Stimulated activated CD4-positive, alpha-beta T cell treated with anti-CD3 and anti-CD28 coated beads, Interleukin-4, amount 100 ng/mL, for 24 hours (primary cell): ENCODE results near the gene ARX.

Experiments
- DNase-seq: peaks from one replicate; pipeline ENCODE4 v3.0.0-alpha.2; 2020

The ARX gene

DNA sequence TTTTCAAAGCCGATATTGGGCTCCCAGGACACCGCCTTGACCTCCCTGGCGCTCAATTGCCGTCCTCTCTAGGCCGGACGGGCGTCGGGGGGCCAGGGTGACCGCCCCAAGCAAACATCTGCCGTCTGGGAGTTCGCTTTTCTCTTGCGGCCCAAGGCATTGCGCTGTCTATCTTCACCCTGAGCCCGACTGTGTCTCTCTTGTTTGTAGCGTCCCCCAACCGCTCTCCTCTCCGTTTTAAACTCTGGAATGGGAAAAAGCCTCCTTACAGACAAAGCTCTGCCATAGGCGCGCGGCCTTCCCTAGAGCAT lies 551 bp upstream of the ARX start:
- no peak for DNase-seq

DNA sequence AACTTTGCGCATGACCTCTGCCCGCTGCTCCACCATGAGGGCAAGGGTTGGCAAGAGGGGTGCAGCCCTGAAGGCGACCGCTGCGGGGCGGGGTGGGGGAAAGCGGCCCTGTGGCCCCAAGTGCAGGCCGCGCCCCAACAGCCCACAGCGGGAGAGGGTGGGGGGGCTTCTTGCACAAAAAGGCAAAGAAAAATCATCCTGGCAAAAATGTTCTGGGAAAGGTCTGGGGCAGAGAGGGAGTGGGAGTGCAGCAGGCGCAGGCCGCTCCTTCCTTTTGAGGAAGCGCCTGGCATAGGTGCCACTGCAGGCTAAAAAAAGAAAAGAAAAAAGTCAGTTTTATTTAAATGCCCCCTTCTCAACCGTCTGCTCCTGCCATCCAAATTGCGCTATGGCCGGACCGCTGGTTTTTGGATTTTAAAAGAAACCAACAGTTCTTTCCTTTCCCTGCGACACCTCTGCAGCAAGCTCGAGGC lies 1.4 kb downstream of the ARX start:
- DNase-seq = no peak

DNA sequence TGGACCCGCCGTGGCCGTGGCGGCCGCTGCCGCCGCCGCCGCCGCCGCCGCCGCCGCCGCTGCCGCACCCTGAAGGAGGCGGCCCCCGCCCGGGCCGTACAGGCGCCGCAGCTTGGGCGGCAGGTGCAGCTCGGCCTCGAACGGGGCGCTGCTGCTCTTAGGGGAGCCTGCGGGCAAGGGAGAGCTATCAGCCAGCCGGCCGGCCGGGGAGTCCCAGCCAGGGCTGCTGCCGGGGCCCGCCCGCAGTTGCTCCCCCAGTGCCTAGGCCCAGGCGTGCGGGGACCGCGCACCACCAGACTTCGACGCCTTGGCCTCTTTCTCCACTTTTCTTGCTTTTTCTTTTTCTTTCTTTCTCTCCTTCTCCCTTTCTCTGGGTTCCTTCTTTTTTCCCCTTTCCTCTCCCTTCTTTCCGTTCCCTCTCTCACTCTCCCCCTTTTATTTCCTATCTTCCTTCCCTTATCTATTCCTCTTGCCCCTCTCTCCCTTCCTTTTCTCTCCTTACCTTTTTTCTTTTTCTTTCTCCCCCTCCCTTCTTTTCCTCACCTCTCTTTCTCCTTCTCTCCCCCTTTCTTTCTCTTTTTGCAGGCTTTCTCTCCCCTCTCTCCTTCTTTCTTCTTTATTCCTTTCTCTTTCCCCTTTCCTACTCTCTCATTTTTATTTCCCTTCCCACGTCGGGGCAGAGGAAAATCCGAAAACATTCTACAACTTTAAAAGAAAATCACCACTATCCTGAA lies 2.0 kb downstream of the ARX start:
- no peak for DNase-seq

DNA sequence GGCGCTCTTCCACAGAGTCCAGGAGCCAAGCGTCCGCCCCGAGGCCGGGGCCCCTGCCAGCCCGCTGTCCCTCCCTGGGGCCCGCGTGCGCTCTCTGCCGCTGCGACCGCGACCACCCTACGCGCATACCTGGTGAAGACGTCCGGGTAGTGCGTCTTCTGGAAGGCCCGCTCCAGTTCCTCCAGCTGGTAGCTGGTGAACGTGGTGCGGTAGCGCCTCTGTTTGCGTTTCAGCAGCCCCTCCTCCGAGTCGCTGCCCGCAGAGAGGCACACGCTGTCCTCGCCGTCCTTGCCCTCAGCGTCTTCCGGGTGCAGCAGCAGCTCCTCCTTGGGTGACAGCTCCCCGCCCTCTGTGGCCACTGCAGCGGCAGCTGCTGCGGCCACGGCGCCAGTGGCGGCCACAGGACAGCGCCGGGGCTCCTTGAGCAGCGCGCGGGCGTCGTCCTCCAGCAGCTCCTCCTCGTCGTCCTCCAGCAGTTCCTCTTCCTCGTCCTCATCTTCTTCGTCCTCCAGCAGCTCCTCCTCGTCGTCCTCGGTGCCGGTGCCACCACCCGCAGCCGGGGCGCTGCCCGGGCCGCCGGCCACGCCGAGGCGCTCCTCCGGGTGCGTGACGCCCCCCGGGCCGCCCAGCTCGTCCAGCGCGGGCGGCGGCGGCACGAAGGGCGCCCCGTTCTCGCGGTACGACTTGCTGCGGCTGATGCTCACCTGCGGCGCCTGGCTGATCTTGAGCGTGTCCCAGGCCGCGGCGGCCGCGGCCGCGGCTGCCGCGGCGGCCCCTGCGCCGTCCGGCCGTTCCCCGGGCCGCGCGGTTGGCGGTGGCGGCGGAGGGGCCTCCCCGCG lies 2.8 kb downstream of the ARX start:
- no peak for DNase-seq

DNA sequence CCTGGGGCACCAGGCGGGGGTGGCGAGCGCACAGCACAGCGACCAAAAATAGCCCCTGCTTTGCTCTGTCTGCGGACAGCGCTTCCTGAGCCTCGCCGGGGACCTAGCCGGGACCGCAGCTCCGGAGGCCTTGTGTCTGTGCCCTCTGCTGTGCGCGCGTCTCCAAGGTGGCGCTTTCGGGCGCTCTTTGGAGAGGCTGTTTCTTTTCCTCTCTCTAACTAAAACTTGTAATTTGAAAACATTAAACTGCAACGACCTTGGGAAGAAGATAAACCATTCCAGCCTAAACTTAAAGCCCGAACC lies 3.4 kb downstream of the ARX start:
- no peak for DNase-seq

DNA sequence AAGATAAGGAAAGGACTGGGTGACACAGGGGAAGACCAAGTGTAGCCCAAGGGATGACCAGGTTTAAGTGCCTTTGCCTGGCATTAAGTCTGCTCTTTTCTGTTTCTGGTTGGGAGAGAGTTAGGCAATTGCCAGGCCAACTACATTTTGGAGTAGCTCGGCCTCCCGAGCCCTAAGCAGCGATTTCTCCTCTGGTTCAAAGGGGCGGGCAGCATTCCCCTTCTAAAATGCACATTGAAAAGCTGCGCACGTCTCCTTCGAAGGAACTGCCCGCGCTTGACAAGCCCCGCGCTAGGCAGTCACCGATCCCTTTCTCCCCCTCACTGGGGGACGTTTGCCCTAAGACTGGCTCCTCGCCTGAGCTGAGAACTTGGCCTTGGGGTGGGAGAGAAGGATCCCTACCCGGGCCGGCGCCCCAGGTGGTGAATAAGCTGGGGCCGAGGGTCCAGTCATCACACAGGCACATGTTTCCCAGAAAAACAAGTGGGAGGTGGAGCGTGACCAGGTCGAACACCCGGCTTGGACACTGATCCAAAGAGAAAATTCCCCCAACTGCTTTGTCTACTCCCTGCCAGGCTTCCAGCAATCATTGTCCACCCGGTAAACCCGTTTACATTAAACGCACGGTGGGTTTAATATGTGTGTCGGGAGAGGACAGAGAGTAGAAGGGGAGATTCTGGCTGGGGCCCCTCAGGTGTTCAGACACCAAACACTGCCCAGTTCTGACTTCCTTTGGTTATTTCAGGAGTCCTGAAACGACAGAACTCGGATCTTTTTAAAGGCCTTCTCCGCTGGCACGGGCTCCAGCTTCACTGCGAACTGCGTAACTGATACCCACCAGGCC lies 4.0 kb downstream of the ARX start:
- no peak for DNase-seq

DNA sequence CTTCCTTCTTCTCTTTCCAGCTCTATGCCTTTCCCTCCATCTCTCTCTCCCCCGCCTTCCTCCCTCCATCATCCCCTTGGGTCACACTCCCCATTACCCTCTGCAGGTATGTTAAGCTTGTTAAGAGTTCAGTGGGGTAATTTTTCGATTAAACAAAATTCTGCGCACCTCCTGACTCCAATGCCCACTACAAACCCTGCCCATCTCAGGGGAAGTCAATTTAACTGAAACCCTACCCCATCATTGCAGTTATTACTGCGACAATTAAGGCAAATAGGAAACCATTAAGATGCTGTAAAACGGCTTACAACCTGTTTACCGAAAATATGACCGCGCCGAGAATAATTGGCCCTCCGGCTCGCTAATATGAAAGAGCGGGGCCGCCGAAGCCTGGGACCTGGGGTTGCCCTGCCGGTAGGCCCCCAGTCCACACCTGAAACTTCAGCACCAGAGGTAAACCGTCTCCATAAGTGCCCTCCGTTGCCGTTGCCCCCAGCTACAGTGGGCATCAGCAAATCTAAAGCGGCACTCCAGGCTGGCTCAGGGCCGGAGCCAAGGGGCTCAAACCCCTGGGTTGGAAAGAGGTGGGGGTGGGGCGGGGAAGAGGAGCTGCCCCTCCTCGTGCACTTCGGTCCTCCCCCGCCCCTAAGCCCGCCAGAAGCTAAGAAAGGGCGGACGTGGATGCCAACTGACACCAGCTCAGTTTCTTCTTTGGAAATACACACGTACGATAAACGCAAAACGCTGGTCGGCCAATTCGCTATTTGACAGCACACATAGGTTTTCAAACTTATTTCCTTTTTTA lies 4.8 kb downstream of the ARX start:
- no peak for DNase-seq

DNA sequence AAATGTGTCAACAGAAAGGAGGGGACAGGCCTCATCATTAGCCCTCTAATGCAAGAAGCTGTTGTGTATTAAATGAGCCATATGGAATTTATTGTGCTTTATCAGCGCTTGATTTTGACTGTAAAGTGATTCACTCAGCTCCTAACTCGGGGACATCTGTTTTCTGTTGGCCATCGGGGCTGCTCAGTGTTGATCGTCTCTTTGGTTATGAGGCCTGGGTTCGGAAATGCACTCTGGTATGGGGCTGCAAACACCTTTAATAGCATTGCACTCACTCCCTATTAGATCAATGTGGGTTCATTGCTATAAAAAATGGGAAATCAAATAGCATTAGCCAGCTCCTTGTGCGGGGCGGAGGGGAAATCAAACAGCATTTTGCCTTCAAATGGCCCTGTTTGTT lies 6.4 kb downstream of the ARX start:
- DNase-seq = no peak

DNA sequence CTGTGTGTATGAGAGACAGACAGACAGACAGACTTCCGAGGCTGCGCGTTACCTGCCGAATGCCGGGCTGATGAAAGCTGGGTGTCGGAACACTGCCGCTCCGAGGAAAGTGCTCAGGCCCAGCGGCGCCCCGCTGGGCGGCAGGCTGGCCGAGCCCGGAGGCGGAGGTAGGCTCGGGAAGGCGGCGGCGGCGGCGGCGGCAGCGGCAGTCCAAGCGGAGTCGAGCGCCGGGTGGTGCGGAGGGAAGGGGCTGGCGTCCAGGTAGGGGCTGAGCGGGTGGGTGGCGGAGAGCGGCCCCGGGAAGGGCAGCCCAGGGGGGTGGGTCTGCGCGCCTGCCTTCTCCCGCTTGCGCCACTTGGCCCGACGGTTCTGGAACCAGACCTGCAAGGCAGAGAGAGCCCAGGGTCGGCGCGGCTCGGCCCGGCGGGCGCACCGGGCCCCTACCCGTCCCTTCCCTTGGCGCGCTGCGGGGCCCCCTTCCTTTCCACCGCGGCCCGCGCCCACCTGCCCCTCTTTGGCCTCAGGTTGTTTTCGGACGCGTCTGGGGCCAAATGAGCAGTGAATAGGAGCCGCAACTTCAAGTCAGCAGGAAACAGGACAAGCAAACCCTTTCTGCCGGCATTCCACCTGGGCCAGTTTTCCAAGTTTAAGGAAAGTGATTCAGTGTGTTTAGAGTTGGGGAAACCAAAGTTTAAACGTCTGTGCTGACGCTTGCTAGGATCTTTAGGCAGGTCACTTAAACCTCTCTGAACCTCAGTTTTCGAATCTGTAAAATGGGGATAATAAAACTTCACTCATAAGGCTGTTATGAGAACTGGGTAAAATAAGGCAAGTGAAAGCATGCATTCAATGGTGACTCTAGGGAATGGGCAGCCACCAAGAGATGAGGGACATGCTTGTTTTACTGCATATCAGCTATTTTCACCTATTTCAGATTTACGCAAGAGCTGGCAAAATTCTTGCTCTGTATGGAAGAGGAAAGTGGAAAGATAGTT lies 8.4 kb downstream of the ARX start:
- no peak for DNase-seq

DNA sequence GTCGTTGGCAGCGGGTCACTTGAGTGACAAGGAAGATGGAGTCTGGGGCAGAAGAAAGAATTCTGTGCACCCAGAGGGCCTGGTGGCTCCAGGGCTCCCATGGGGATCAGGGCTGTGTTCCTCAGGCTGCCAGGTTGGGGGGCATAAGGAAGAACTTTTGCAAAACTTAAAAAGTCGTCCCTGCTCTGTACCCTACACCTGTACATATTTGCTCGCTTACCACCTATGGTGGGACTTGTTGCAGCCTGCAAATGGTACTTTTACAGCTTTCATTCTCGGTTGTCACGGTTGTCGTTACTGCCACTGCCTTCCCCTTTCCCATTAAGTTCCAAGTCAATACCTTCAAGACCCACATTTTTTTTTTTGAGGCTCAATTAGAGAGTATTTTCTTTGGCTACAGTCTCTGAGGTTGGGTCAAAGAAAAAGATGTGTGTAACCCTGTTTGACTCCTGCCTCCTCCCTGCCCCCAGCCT lies 9.1 kb downstream of the ARX start:
- no peak for DNase-seq

DNA sequence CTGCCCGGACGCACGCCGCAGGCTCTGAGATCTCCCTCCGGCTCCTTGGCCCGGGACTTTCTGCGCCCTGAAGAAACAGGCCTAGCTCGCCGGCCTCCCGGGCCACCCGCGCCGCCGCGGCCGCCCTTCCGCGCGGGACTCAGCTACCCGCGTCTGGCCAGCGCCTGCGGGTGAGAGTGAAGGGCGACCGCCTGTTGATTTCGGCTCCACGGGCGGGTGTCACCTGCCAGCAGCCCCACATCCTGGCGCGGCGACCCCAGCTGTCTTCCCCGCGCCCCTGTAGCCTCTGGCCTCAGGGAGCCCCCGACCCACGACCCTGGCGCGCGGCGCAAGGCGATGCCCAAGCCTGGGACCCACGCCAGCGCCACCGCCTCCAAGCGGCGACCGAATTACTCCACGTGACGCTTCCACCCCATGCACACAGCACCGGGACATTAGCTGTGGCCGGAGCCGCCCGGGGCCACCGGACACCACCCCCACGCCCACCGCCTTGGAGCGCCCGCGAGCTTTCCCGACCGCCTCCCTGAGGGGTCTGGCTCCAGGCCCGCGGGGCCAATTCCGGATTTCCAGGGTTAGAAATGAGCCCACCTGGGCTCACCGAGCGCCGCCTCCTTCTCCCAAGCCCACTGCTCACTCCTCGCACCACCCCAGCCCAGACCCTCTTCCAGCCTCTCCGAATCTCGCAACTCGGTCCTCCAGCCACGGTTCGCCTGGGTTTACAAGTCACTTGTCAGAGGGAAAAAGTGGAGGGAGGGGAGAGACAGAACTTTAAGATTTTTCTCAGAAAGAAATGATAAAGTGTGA lies 10.2 kb downstream of the ARX start:
- no peak for DNase-seq

DNA sequence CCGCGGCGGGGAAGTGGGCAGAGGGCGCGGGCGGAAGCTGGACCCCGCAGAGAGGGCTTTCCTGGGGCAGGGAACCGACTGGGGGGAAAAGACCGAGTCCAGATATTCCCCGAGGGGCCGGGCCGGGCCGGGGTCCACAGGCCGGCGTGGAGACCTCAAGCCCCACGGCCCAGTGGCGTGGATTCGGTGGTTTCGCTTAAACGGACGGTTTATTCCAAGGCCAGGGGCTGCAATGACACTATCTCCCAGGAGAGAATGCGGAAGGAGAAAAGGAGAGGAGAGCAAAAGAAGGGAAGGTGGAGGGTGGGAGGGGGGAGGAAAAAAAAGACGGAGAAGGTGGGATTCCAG lies 10.8 kb downstream of the ARX start:
- DNase-seq = no peak

DNA sequence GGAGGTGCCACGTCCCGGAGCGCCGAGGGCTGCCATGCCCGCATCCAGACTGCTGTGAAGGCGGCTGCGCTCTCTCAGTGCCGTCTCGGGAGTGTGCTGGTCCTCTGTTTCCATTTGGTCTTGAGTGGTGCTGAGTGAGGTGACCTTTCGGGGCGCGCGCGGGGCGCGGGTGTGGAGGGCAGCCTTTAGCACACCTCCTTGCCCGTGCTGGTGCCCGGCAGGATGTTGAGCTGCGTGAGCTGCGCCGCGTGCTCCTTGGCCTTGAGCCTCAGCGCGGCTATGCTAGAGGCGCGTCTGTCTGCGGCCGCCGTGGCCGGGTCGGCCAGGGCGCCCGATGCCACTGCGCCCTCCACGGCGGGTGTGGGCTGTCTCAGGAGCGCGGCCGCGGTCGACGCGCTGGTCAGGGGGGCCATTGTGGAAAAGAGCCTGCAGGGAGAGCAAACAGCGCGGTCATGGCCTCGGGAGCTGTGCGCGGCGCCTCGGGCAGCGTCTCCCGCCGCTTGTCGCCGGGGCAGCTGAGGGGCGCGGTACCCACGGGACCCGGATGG lies 11.2 kb downstream of the ARX start:
- no peak for DNase-seq

DNA sequence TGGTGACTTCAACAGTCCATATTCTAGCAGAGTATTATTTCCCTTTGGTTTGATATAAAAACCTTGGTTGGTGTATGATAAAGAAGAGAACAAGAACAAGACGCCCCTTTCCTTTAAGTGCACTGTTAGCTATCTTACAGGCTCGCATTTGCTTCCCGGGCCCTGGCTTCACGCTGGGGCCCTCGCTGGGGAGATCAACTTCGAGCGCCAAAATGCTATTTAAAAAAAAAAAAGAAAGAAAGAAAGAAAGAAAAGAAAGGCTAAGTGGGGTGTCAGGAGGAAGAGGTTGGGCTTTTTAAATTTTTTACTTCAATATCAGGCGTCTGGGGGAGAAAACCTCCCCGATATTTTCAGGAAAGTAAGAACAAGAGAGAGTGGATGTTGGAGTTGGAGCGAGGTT lies 11.7 kb downstream of the ARX start:
- DNase-seq = no peak

DNA sequence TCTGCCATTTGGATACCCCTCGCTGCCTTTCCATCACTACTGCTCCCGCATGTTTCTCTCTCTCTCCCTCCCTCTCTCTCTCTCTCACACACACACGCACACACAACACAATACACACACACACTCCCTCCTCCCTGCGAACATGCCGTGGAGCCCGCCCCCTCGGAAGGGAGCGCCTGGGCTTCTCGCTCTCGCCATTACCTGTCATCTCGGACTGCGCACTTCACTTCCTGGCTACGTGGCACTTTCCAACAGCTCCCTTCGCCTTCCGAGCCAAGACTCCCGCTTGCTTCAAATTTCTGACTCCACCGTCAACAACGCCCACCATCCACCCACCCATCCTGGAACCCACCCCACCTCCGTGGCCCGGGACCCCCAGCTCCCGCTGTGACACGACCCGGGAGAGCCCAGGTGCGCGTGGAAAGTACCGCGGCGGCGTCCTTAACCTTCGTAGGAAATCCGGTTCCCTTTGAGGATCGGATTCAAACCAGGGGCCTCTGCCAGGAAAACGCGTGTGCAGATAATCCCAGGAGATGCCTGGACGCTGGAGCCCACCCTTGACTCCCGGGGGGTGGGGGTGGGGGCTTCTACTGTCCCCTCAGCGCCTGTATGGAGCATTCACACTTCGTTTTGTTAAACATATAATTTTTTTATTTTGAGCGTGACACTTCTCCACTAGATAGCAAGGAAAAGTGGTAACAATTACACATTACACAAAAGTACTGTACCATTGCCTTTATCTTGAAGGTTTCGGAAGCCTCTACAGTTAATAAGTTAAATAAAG lies 12.5 kb downstream of the ARX start:
- no peak for DNase-seq

DNA sequence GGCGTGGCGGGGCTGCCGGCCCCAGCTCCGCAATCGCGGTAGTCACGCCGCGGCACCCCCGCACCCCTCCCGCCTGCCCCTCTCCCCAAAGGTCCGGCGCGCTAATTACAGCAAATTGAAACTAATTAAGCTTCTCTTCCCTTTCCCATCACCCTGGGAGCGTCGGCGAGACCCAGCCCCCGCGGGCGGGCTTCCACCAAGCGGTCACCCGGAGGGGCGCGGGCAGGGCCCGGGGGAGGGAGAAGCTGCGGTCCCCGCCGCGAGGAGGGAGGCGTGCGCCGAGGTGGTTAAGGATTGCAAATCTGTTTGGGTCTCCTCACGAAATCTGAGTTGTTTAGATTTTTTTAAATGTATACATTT lies 13.1 kb downstream of the ARX start:
- no peak for DNase-seq

DNA sequence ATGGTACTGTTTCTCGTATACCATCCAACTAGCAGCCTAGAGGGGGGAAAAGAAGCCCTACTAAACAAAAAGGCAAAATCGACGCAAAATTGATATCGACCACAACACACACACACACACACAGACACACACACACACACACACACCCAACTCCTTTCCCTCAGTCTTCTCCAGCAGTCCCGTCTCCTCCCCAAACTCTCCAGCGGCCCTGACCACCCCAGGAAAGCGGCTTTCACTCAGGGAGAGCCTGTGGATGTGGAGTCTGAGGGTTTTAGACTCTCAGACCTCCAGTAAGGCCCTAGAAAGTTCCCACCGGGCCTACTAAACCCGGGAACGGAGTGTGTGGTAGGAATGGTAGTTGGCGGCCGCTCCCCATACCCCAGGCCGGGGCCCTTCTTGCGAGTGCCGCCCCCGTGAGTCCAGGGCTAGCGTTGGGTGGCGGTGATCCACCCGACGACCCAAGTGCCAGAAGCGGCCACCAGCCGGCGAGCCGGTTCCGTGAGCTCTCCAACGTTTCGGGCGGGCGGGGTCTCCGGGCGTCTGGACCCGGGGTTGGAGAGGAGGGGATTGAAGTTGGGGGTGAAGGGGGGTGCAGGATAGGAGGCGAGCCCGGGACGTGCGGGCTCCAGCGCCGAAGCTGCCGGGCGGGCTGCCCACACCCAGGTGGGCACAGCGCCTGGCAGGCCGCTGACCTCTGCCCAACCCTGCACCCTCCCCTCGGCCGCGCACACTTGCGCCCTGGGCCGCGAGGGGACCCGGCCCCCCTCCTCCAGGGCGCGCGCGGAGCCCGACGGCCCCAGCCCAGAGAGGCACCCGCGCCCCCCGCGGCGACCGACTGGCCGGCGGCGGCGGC lies 13.7 kb downstream of the ARX start:
- DNase-seq = no peak

DNA sequence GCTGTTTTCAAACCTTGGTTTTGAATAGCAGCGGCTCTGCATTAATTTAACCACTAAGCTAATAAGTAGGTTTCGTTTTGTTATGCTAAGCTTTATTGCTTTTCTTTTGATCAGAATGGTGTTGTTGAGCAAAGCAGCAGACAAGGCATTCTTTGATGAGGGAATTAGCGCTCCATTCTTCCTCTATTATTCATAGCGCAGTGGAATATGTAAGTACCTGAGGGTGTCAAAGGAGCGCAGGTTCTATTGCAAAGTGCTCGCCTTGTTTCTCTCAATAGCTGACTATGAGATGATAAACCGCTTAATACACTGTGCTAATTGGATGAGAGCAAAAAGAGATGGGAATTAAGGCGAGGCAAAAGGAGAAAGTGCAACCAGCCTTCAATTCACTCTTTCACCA lies 16.3 kb downstream of the ARX start:
- DNase-seq = no peak
